ENCODE data around the gene DDX5.

The DDX5 gene

GRCh38 chr17:64506201-64506575, at the start of gene DDX5:
TSS of gene DDX5 (minus strand) at chr17:64506289. CDS start at chr17:64506119, 170 bp downstream.
- no peaks in the 10 kb centered on the region for H3K9me3 ChIP-seq (ENCODE audit: low read length)
- no peaks in the 10 kb centered on the region for H3K27me3 ChIP-seq (ENCODE audit: control insufficient read depth in 1 of 2, insufficient read depth in 2 of 2, low read length in 2 of 2)
- H3K36me3 ChIP-seq (ENCODE audit: insufficient read depth, low read length): peaks cover 51% of the 10 kb centered on the region
- H3K9ac ChIP-seq (ENCODE audit: low read length): peak within 1 kb of the TSS; percentile 100
- H3K27ac ChIP-seq (ENCODE audit: low read depth, low read length): peak within 1 kb of the TSS; percentile 100
- H3K4me3 ChIP-seq (ENCODE audit: low read depth in 1 of 2, low read length in 2 of 2): peak within 1 kb of the TSS; percentile 95 to 99
- peaks cover 46% of the 10 kb centered on the region for H3K4me1 ChIP-seq (ENCODE audit: insufficient read depth, low read length)

GRCh38 chr17:64555281-64555680, 49.2 kb upstream of the DDX5 start:
- H3K9me3 ChIP-seq (ENCODE audit: low read length): no peaks in the 10 kb centered on the region
- H3K27ac ChIP-seq (ENCODE audit: low read depth, low read length): no peak overlapping the region
- no peak overlapping the region for H3K4me3 ChIP-seq (ENCODE audit: low read depth in 1 of 2, low read length in 2 of 2)
- no peaks in the 10 kb centered on the region for H3K27me3 ChIP-seq (ENCODE audit: control insufficient read depth in 1 of 2, insufficient read depth in 2 of 2, low read length in 2 of 2)
- no peak overlapping the region for H3K9ac ChIP-seq (ENCODE audit: low read length)
- H3K4me1 ChIP-seq (ENCODE audit: insufficient read depth, low read length): no peaks in the 10 kb centered on the region
- peaks cover 22% of the 10 kb centered on the region for H3K36me3 ChIP-seq (ENCODE audit: insufficient read depth, low read length)

DNA sequence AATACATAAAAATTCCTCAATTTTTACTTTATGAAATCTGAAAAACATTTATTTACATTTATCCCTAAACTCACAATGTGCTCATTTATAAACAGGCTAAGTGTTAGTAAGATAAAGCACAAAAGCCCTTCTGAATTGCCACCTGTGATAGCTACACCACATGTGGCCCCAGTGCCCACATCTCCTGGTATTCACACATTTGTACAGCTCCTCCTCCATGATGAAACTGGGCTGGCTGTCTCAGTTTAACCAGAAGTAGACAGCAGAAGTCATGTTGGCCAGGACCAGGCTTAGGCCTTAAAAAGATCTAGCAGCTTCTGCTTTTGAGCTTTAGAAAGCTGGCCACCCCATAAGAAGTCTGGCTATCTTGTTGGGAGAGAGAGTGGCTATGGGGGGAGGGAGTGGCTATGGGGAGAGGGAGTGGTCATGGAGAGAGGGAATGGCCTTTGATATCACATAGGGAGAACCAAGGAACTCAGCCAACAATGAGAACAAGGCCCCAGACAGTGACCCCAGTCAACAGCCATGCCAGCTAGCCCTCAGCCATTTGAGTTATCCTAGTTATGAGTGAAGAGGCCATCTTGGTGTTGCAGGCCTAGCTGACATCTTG, 48.0 kb upstream of the DDX5 start:
- Histone ChIP-seq H3K9me3 (ENCODE audit: low read length) (no peaks in the 10 kb centered on the region), H3K4me3 (ENCODE audit: low read depth in 1 of 2, low read length in 2 of 2) (no peak overlapping the region), H3K36me3 (ENCODE audit: insufficient read depth, low read length) (peaks cover 22% of the 10 kb centered on the region), H3K27ac (ENCODE audit: low read depth, low read length) (no peak overlapping the region), H3K27me3 (ENCODE audit: control insufficient read depth in 1 of 2, insufficient read depth in 2 of 2, low read length in 2 of 2) (no peaks in the 10 kb centered on the region), H3K9ac (ENCODE audit: low read length) (no peak overlapping the region), H3K4me1 (ENCODE audit: insufficient read depth, low read length) (no peaks in the 10 kb centered on the region)

DNA sequence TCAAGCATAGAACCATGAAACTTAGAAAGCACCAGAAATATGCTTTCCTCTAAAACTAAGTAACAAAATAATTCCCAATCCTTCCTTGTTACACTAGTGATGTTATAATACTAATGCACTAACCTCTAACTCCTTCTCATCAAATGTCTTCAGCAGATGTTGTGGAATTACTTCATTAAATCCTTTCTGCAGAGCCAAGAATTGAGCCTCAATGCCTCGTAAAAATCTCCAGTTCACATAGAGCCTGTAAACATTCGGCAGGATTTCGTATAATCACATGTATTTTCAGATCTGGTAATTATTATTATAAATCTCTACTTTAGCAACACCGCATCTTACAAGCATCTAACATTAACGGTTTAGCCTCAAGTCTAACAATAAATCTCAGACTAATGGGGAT, 45.4 kb upstream of the DDX5 start:
- H3K36me3 ChIP-seq (ENCODE audit: insufficient read depth, low read length): peaks cover 33% of the 10 kb centered on the region
- H3K27ac ChIP-seq (ENCODE audit: low read depth, low read length): no peak overlapping the region
- H3K9ac ChIP-seq (ENCODE audit: low read length): no peak overlapping the region
- no peaks in the 10 kb centered on the region for H3K4me1 ChIP-seq (ENCODE audit: insufficient read depth, low read length)
- H3K4me3 ChIP-seq (ENCODE audit: low read depth in 1 of 2, low read length in 2 of 2): no peak overlapping the region
- no peaks in the 10 kb centered on the region for H3K9me3 ChIP-seq (ENCODE audit: low read length)
- H3K27me3 ChIP-seq (ENCODE audit: control insufficient read depth in 1 of 2, insufficient read depth in 2 of 2, low read length in 2 of 2): no peaks in the 10 kb centered on the region

GRCh38 chr17:64547319-64547718, 41.2 kb upstream of the DDX5 start:
- H3K4me1 ChIP-seq (ENCODE audit: insufficient read depth, low read length): no peaks in the 10 kb centered on the region
- peaks cover 39% of the 10 kb centered on the region for H3K36me3 ChIP-seq (ENCODE audit: insufficient read depth, low read length)
- no peak overlapping the region for H3K9ac ChIP-seq (ENCODE audit: low read length)
- H3K4me3 ChIP-seq (ENCODE audit: low read depth in 1 of 2, low read length in 2 of 2): no peak overlapping the region
- no peaks in the 10 kb centered on the region for H3K9me3 ChIP-seq (ENCODE audit: low read length)
- no peak overlapping the region for H3K27ac ChIP-seq (ENCODE audit: low read depth, low read length)
- H3K27me3 ChIP-seq (ENCODE audit: control insufficient read depth in 1 of 2, insufficient read depth in 2 of 2, low read length in 2 of 2): no peaks in the 10 kb centered on the region

DNA sequence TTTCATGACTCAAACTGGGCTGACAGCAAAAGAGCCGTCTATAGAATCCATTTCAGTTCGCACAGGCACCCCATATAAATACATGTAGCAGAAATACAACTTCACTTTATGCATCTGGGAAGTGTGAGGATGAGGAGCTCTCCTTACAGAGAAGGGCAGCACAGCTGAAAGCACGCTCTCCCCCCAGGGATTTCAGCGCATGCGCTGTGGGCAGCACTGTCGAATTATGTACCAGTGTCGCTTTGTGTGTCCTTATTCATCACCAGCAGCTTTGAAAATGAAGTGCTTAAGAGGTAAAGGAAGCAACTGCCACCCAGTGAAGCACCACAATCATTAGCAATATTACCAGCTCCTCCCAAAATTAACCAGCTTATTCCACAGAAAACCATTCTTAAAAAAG, 40.6 kb upstream of the DDX5 start:
- Histone ChIP-seq H3K9ac (ENCODE audit: low read length) (no peak overlapping the region), H3K9me3 (ENCODE audit: low read length) (no peaks in the 10 kb centered on the region), H3K27ac (ENCODE audit: low read depth, low read length) (no peak overlapping the region), H3K27me3 (ENCODE audit: control insufficient read depth in 1 of 2, insufficient read depth in 2 of 2, low read length in 2 of 2) (no peaks in the 10 kb centered on the region), H3K4me1 (ENCODE audit: insufficient read depth, low read length) (no peaks in the 10 kb centered on the region), H3K36me3 (ENCODE audit: insufficient read depth, low read length) (peaks cover 45% of the 10 kb centered on the region), H3K4me3 (ENCODE audit: low read depth in 1 of 2, low read length in 2 of 2) (no peak overlapping the region)

GRCh38 chr17:64544742-64545141, 38.7 kb upstream of the DDX5 start:
- no peaks in the 10 kb centered on the region for H3K4me1 ChIP-seq (ENCODE audit: insufficient read depth, low read length)
- peaks cover 46% of the 10 kb centered on the region for H3K36me3 ChIP-seq (ENCODE audit: insufficient read depth, low read length)
- H3K9me3 ChIP-seq (ENCODE audit: low read length): no peaks in the 10 kb centered on the region

DNA sequence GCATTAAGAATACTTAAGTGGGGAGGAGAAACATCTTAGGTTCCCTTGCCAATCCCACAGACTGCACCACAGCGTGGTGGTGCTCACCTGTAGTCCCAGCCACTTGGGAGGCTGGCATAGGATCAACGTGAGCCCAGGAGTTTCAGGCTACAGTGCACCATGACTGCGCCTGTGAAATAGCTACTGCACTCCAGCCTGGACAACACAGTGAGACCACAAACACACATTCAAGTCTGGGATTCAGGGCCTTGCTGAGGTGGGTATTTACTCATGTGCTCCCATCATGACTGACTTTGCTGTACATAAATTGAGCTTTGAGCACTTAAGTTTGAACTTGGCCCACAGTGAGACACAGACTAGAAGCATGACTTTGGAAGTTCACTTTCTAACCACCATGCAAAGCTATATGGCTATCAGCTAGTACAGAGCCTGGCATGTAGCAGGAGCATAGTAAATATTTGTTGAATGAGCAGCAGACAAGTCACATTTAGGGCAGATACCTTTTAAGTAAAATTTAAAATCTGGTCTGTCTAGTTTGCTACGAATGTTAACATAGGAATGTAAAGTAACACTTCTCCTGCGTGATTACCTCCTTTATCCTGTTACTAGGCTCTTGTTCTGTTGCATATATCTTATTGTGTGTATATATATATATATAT, 34.2 kb upstream of the DDX5 start:
- Histone ChIP-seq H3K9me3 (ENCODE audit: low read length) (no peaks in the 10 kb centered on the region), H3K27ac (ENCODE audit: low read depth, low read length) (no peak overlapping the region), H3K4me1 (ENCODE audit: insufficient read depth, low read length) (no peaks in the 10 kb centered on the region), H3K36me3 (ENCODE audit: insufficient read depth, low read length) (peaks cover 51% of the 10 kb centered on the region), H3K4me3 (ENCODE audit: low read depth in 1 of 2, low read length in 2 of 2) (no peak overlapping the region), H3K27me3 (ENCODE audit: control insufficient read depth in 1 of 2, insufficient read depth in 2 of 2, low read length in 2 of 2) (no peaks in the 10 kb centered on the region), H3K9ac (ENCODE audit: low read length) (no peak overlapping the region)

More at GRCh38 chr17:64544742-64545141, 38.7 kb upstream of the DDX5 start:
- H3K27ac ChIP-seq (ENCODE audit: low read depth, low read length): no peak overlapping the region
- H3K4me3 ChIP-seq (ENCODE audit: low read depth in 1 of 2, low read length in 2 of 2): no peak overlapping the region
- H3K9ac ChIP-seq (ENCODE audit: low read length): no peak overlapping the region
- no peaks in the 10 kb centered on the region for H3K27me3 ChIP-seq (ENCODE audit: control insufficient read depth in 1 of 2, insufficient read depth in 2 of 2, low read length in 2 of 2)

DNA sequence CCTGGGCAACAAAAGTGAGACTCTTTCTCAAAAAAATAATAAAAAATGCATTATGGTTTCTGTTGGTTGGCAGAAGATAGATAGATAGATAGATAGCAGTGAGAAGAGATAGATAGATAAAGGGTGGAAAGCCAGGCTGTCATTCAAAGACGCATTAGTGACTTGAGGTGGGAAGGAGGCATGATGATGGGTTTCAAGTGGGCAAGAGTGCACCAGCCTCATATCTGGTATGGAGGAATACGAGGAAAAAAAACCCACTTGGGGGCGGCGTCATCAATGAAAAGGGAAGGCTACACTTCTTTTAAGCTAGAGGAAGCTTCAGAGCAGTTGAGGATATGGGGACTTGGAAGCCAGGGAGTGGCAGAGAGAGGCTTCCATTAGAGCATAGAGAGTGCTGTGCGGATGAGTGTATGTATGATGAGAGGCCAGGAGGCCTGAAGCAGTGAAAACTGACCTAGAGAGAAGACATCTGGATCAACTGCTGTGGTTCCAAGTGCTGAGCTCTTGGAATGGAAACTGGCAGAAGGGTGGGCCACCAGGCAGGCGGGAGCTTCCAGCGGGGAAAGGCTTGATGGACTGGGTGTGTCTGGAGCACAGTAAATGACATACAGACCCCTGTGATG, 32.5 kb upstream of the DDX5 start:
- Histone ChIP-seq H3K27me3 (ENCODE audit: control insufficient read depth in 1 of 2, insufficient read depth in 2 of 2, low read length in 2 of 2) (no peaks in the 10 kb centered on the region), H3K4me1 (ENCODE audit: insufficient read depth, low read length) (no peaks in the 10 kb centered on the region), H3K9me3 (ENCODE audit: low read length) (no peaks in the 10 kb centered on the region), H3K27ac (ENCODE audit: low read depth, low read length) (no peak overlapping the region), H3K9ac (ENCODE audit: low read length) (no peak overlapping the region), H3K4me3 (ENCODE audit: low read depth in 1 of 2, low read length in 2 of 2) (no peak overlapping the region), H3K36me3 (ENCODE audit: insufficient read depth, low read length) (peaks cover 63% of the 10 kb centered on the region)

GRCh38 chr17:64537488-64537887, 31.4 kb upstream of the DDX5 start:
- H3K9me3 ChIP-seq (ENCODE audit: low read length): no peaks in the 10 kb centered on the region
- H3K9ac ChIP-seq (ENCODE audit: low read length): no peak overlapping the region
- H3K27me3 ChIP-seq (ENCODE audit: control insufficient read depth in 1 of 2, insufficient read depth in 2 of 2, low read length in 2 of 2): no peaks in the 10 kb centered on the region
- H3K4me1 ChIP-seq (ENCODE audit: insufficient read depth, low read length): no peaks in the 10 kb centered on the region
- no peak overlapping the region for H3K27ac ChIP-seq (ENCODE audit: low read depth, low read length)
- H3K4me3 ChIP-seq (ENCODE audit: low read depth in 1 of 2, low read length in 2 of 2): no peak overlapping the region
- H3K36me3 ChIP-seq (ENCODE audit: insufficient read depth, low read length): peaks cover 75% of the 10 kb centered on the region

GRCh38 chr17:64536913-64537312, 30.8 kb upstream of the DDX5 start:
- Histone ChIP-seq H3K27me3 (ENCODE audit: control insufficient read depth in 1 of 2, insufficient read depth in 2 of 2, low read length in 2 of 2) (no peaks in the 10 kb centered on the region), H3K9me3 (ENCODE audit: low read length) (no peaks in the 10 kb centered on the region), H3K36me3 (ENCODE audit: insufficient read depth, low read length) (peaks cover 75% of the 10 kb centered on the region), H3K4me1 (ENCODE audit: insufficient read depth, low read length) (no peaks in the 10 kb centered on the region), H3K4me3 (ENCODE audit: low read depth in 1 of 2, low read length in 2 of 2) (no peak overlapping the region), H3K9ac (ENCODE audit: low read length) (no peak overlapping the region), H3K27ac (ENCODE audit: low read depth, low read length) (no peak overlapping the region)
